SK-N-SH (cell line): Measurements from ENCODE around the gene TMEM132D. TPM values are rescaled to one million over a fixed set of nuclear protein-coding genes. Genes with fewer than 3 reads are reported as not detected.

Experiments used
- CTCF ChIA-PET: fragments of 300-600, 350-600 bp; formaldehyde crosslinking; extraction: SDS; loops from one replicate; lab custom pipeline; 2021; lab: Yijun Ruan, JAX
- POLR2A ChIA-PET: fragments of 350-600 bp; sonication (Branson Sonifier 250); formaldehyde crosslinking; extraction: SDS; loops from one replicate; lab custom pipeline; 2020; ENCODE audit warnings: antibody characterized with exemption, inconsistent platforms; lab: Yijun Ruan, JAX
- DNase-seq: peaks from one replicate; pipeline ENCODE4 v3.0.0; 2012
- H2AFZ ChIP-seq: fragments of 200-600 bp; sonication (generic); 2 replicates; pipeline ENCODE4 v1.8.1; 2016; ENCODE audit warnings: antibody characterized with exemption, mild to moderate bottlenecking, low read depth
- H3F3A ChIP-seq: fragments of 200-600 bp; sonication (generic); replicated peaks from 2 replicates; pipeline ENCODE3; 2016; ENCODE audit warnings: antibody characterized with exemption, mild to moderate bottlenecking; ENCODE audit not compliant: insufficient read depth
- H3K27ac ChIP-seq, 2 experiments: fragments of 200-500 bp in 1 of 2; fragments of 200-600 bp in 1 of 2; sonication (Bioruptor generic) in 1 of 2; sonication (generic), shearing (Covaris generic) in 1 of 2; 2 replicates each; pipeline versions ENCODE4 v1.5.1 to v1.6.1; 2014 to 2016; ENCODE audit warnings: low read depth in 2 of 2, inconsistent platforms in 1 of 2, low read length in 1 of 2, mild to moderate bottlenecking in 1 of 2, mixed read lengths in 1 of 2
- H3K27me3 ChIP-seq: fragments of 200-600 bp; sonication (generic), shearing (Covaris generic); 2 replicates; pipeline ENCODE4 v1.6.1; 2016; ENCODE audit warnings: mixed run types; ENCODE audit not compliant: insufficient read depth
- H3K36me3 ChIP-seq, 2 experiments: fragments of 200-500 bp in 1 of 2; fragments of 200-600 bp in 1 of 2; sonication (Bioruptor generic) in 1 of 2; sonication (generic) in 1 of 2; replicated peaks in 1 of 2; 2 replicates each; pipeline versions ENCODE3 to v1.5.1; 2014 to 2016; ENCODE audit warnings: low read length in 1 of 2, mild to moderate bottlenecking in 1 of 2; ENCODE audit not compliant: insufficient read depth in 2 of 2, control insufficient read depth in 1 of 2
- H3K4me1 ChIP-seq, 2 experiments: fragments of 200-500 bp in 1 of 2; fragments of 200-600 bp in 1 of 2; sonication (Bioruptor generic) in 1 of 2; sonication (generic), shearing (Covaris generic) in 1 of 2; 2 replicates each; pipeline versions ENCODE4 v1.5.1 to v1.6.1; 2014 to 2016; ENCODE audit warnings: low read depth in 1 of 2, low read length in 1 of 2, mixed run types in 1 of 2; ENCODE audit not compliant: insufficient read depth in 2 of 2, control insufficient read depth in 1 of 2
- H3K4me2 ChIP-seq: fragments of 200-600 bp; sonication (generic), shearing (Covaris generic); 2 replicates; pipeline ENCODE4 v1.6.1; 2017; ENCODE audit warnings: mixed run types
- H3K4me3 ChIP-seq, 2 experiments: fragments of 200-500 bp in 1 of 2; fragments of 200-600 bp in 1 of 2; sonication (Bioruptor generic) in 1 of 2; sonication (generic), shearing (Covaris generic) in 1 of 2; 2 replicates each; pipeline versions ENCODE4 v1.5.1 to v1.8.1; 2014 to 2016; ENCODE audit warnings: low read depth in 2 of 2, inconsistent platforms in 1 of 2, low read length in 1 of 2, mild to moderate bottlenecking in 1 of 2, mixed read lengths in 1 of 2, moderate library complexity in 1 of 2
- H3K79me2 ChIP-seq: fragments of 200-600 bp; sonication (generic); 2 replicates; pipeline ENCODE4 v1.8.1; 2017; ENCODE audit warnings: mild to moderate bottlenecking; ENCODE audit not compliant: insufficient read depth
- H3K9ac ChIP-seq: fragments of 200-600 bp; sonication (generic); 2 replicates; pipeline ENCODE4 v1.6.1; 2017; ENCODE audit warnings: mixed run types
- H3K9me2 ChIP-seq: fragments of 200-600 bp; sonication (generic); 2 replicates; pipeline ENCODE4 v1.6.1; 2017; ENCODE audit warnings: mixed run types
- H3K9me3 ChIP-seq: fragments of 200-600 bp; sonication (generic); 2 replicates; pipeline ENCODE4 v1.6.1; 2017; ENCODE audit warnings: mixed run types, mild to moderate bottlenecking, moderate library complexity
- H4K20me1 ChIP-seq: fragments of 200-600 bp; sonication (generic); 2 replicates; pipeline ENCODE4 v1.6.1; 2017; ENCODE audit warnings: mild to moderate bottlenecking, mixed run types; ENCODE audit not compliant: insufficient read depth
- CHD2 ChIP-seq: fragments of 150-350 bp; IDR thresholded peaks from 2 replicates; pipeline ENCODE4 v1.6.1; 2018; ENCODE audit warnings: low read length; ENCODE audit not compliant: partially characterized antibody
- EP300 ChIP-seq, 2 experiments: IDR thresholded peaks; 2 replicates each; pipeline versions ENCODE4 v1.4.0 to v1.6.1; 2012; ENCODE audit warnings: borderline replicate concordance in 1 of 2, low read depth in 1 of 2, low read length in 1 of 2
- EZH2phosphoT487 ChIP-seq: fragments of 200-600 bp; sonication (generic); IDR thresholded peaks from 2 replicates; pipeline ENCODE4 v1.6.1; 2017; ENCODE audit warnings: low read depth, mixed run types, mild to moderate bottlenecking, antibody characterized with exemption, moderate library complexity, borderline replicate concordance
- FOSL2 ChIP-seq: IDR thresholded peaks from 2 replicates; pipeline ENCODE4 v1.4.0; 2012; ENCODE audit warnings: low read depth, mild to moderate bottlenecking, moderate library complexity, borderline replicate concordance
- JUND ChIP-seq: IDR thresholded peaks from 2 replicates; pipeline ENCODE4 v1.4.0; 2012
- MEF2A ChIP-seq: IDR thresholded peaks from 2 replicates; pipeline ENCODE4 v1.4.0; 2012; ENCODE audit warnings: low read depth, borderline replicate concordance
- NFIC ChIP-seq: IDR thresholded peaks from 2 replicates; pipeline ENCODE4 v1.4.0; 2012; ENCODE audit warnings: borderline replicate concordance
- RCOR1 ChIP-seq: fragments of 150-350 bp; IDR thresholded peaks from 2 replicates; pipeline ENCODE4 v1.6.1; 2017; ENCODE audit warnings: antibody characterized with exemption, low read length
- RFX5 ChIP-seq: IDR thresholded peaks from 2 replicates; pipeline ENCODE4 v1.6.1; 2012; ENCODE audit warnings: mild to moderate bottlenecking, improper control_type of control experiment, low read length
- TEAD4 ChIP-seq: IDR thresholded peaks from 2 replicates; pipeline ENCODE4 v1.4.0; 2012; ENCODE audit warnings: mild to moderate bottlenecking, borderline replicate concordance; ENCODE audit not compliant: insufficient read depth
- YY1 ChIP-seq: IDR thresholded peaks from 2 replicates; pipeline ENCODE4 v1.4.0; 2012; ENCODE audit warnings: low read depth, mild to moderate bottlenecking
- WGBS: methylation state at CpG from one replicate; pipeline ENCODE4 v1.1.6; 2017; ENCODE audit warnings: low lambda C conversion rate; 5-methylcytosine and 5-hydroxymethylcytosine counted together
- polyA plus RNA-seq, 3 experiments: library from polyadenylated mRNA; depleted of rRNA; stranded (reverse); fragments of >200 nt; gene quantifications; 2 replicates each; pipeline ENCODE4 v1.2.3, GENCODE V29; 2012
- TF ChIP-seq, protein P1 (sequence below): fragments of 200-600 bp; sonication (generic); IDR thresholded peaks from 2 replicates; pipeline ENCODE4 v1.6.1; 2017; ENCODE audit warnings: antibody characterized with exemption, mild to moderate bottlenecking, moderate library complexity
- TF ChIP-seq, protein P2 (sequence below): IDR thresholded peaks from 2 replicates; pipeline ENCODE4 v1.4.0; 2012; ENCODE audit warnings: low read depth, borderline replicate concordance
- TF ChIP-seq, protein P3 (sequence below): IDR thresholded peaks from 2 replicates; pipeline ENCODE4 v1.6.1; 2012; ENCODE audit warnings: mild to moderate bottlenecking, low read depth, low read length, moderate library complexity

Gene TMEM132D
- polyA plus RNA-seq, 1 of the 3 experiments (the other 2 are of a cell fraction) = not detected

GRCh38 chr12:129635021-129635685 is 268.7 kb downstream of the TMEM132D start:
- ChIA-PET POLR2A (no interaction called here), CTCF (no interaction called here)
- Histone ChIP-seq H3K79me2 (no peaks in the 10 kb centered on the region), H3K27ac (no peak overlapping the region), H3K9me3 (no peaks in the 10 kb centered on the region), H3K27me3 (no peaks in the 10 kb centered on the region), H3K4me1 (no peaks in the 10 kb centered on the region), H3K36me3 (no peaks in the 10 kb centered on the region), H3K9me2 (no peaks in the 10 kb centered on the region), H2AFZ (no peak overlapping the region), H4K20me1 (no peaks in the 10 kb centered on the region), H3K9ac (no peak overlapping the region), H3K4me3 (no peak overlapping the region), H3F3A (no peaks in the 10 kb centered on the region), H3K4me2 (no peak overlapping the region)
- TF ChIP-seq RCOR1 (no peak), RFX5 (no peak), YY1 (no peak), CHD2 (no peak), FOSL2 (no peak), JUND (no peak), MEF2A (no peak), EP300 (IDR thresholded peaks at IDR 0.05; ENCODE audit: borderline replicate concordance in 1 of 2, low read depth in 1 of 2, low read length in 1 of 2) (no peak), TEAD4 (no peak), EZH2phosphoT487 (no peak), NFIC (no peak)
- TF ChIP-seq, protein P1, sequence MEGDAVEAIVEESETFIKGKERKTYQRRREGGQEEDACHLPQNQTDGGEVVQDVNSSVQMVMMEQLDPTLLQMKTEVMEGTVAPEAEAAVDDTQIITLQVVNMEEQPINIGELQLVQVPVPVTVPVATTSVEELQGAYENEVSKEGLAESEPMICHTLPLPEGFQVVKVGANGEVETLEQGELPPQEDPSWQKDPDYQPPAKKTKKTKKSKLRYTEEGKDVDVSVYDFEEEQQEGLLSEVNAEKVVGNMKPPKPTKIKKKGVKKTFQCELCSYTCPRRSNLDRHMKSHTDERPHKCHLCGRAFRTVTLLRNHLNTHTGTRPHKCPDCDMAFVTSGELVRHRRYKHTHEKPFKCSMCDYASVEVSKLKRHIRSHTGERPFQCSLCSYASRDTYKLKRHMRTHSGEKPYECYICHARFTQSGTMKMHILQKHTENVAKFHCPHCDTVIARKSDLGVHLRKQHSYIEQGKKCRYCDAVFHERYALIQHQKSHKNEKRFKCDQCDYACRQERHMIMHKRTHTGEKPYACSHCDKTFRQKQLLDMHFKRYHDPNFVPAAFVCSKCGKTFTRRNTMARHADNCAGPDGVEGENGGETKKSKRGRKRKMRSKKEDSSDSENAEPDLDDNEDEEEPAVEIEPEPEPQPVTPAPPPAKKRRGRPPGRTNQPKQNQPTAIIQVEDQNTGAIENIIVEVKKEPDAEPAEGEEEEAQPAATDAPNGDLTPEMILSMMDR = no peak
- TF ChIP-seq, protein P2, sequence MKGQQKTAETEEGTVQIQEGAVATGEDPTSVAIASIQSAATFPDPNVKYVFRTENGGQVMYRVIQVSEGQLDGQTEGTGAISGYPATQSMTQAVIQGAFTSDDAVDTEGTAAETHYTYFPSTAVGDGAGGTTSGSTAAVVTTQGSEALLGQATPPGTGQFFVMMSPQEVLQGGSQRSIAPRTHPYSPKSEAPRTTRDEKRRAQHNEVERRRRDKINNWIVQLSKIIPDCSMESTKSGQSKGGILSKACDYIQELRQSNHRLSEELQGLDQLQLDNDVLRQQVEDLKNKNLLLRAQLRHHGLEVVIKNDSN = no peak
- TF ChIP-seq, protein P3, sequence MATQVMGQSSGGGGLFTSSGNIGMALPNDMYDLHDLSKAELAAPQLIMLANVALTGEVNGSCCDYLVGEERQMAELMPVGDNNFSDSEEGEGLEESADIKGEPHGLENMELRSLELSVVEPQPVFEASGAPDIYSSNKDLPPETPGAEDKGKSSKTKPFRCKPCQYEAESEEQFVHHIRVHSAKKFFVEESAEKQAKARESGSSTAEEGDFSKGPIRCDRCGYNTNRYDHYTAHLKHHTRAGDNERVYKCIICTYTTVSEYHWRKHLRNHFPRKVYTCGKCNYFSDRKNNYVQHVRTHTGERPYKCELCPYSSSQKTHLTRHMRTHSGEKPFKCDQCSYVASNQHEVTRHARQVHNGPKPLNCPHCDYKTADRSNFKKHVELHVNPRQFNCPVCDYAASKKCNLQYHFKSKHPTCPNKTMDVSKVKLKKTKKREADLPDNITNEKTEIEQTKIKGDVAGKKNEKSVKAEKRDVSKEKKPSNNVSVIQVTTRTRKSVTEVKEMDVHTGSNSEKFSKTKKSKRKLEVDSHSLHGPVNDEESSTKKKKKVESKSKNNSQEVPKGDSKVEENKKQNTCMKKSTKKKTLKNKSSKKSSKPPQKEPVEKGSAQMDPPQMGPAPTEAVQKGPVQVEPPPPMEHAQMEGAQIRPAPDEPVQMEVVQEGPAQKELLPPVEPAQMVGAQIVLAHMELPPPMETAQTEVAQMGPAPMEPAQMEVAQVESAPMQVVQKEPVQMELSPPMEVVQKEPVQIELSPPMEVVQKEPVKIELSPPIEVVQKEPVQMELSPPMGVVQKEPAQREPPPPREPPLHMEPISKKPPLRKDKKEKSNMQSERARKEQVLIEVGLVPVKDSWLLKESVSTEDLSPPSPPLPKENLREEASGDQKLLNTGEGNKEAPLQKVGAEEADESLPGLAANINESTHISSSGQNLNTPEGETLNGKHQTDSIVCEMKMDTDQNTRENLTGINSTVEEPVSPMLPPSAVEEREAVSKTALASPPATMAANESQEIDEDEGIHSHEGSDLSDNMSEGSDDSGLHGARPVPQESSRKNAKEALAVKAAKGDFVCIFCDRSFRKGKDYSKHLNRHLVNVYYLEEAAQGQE = no peak
- DNase-seq = no peak
- WGBS = 8% methylated on average over 6 of the region's 6 CpGs
